SK-N-SH treated with all-trans-retinoic acid at 6 μM for 48 hours (cell line): ENCODE results near the gene FGD1.

Experiments
- ATAC-seq: fragments of 200-7000 bp; cut with Tn5 transposase; 3 replicates; pipeline ENCODE4 v1.9.1; 2020; ENCODE audit warnings: mild to moderate bottlenecking, moderate library complexity
- ARNTL ChIP-seq: fragments of 450-650 bp; formaldehyde crosslinking; IDR thresholded peaks from 2 replicates; pipeline ENCODE4 v1.5.0; 2020; ENCODE audit warnings: low read depth, mild to moderate bottlenecking, moderate library complexity, borderline replicate concordance
- BACH2 ChIP-seq: fragments of 250-450 bp; sonication (Bioruptor Pico); IDR thresholded peaks from 2 replicates; pipeline ENCODE4 v1.9.0; 2021; ENCODE audit warnings: mild to moderate bottlenecking, borderline replicate concordance
- CSDC2 ChIP-seq: fragments of 250-450 bp; sonication (Bioruptor Pico); IDR thresholded peaks from 2 replicates; pipeline ENCODE4 v1.5.0; 2020; ENCODE audit warnings: mild to moderate bottlenecking, moderate library complexity
- CSRNP3 ChIP-seq: fragments of 250-450 bp; sonication (Bioruptor Pico); IDR thresholded peaks from 2 replicates; pipeline ENCODE4 v1.5.1; 2021; ENCODE audit warnings: mild to moderate bottlenecking, moderate library complexity
- ESRRG ChIP-seq: fragments of 250-450 bp; sonication (Bioruptor Pico); IDR thresholded peaks from 2 replicates; pipeline ENCODE4 v1.6.1; 2021; ENCODE audit warnings: mild to moderate bottlenecking
- GLIS3 ChIP-seq: fragments of 250-450 bp; sonication (Bioruptor Pico); IDR thresholded peaks from 2 replicates; pipeline ENCODE4 v1.5.0; 2020; ENCODE audit warnings: mild to moderate bottlenecking, moderate library complexity
- ISL1 ChIP-seq: fragments of 250-450 bp; sonication (Bioruptor Pico); IDR thresholded peaks from 2 replicates; pipeline ENCODE4 v2.1.2; 2022; ENCODE audit warnings: mild to moderate bottlenecking, moderate library complexity
- OSR1 ChIP-seq: fragments of 250-450 bp; sonication (Bioruptor Pico); IDR thresholded peaks from 2 replicates; pipeline ENCODE4 v1.8.0; 2022; ENCODE audit warnings: moderate library complexity, mild to moderate bottlenecking, inconsistent platforms
- PATZ1 ChIP-seq: fragments of 250-450 bp; sonication (Bioruptor Pico); IDR thresholded peaks from 2 replicates; pipeline ENCODE4 v1.8.0; 2020; ENCODE audit warnings: mild to moderate bottlenecking, moderate library complexity, borderline replicate concordance
- POU6F1 ChIP-seq: fragments of 250-450 bp; sonication (Bioruptor Pico); IDR thresholded peaks from 2 replicates; pipeline ENCODE4 v1.8.0; 2021; ENCODE audit warnings: low read depth, mild to moderate bottlenecking, moderate library complexity, borderline replicate concordance
- PPARA ChIP-seq: fragments of 250-450 bp; sonication (Bioruptor Pico); IDR thresholded peaks from 2 replicates; pipeline ENCODE4 v1.5.0; 2020; ENCODE audit warnings: mild to moderate bottlenecking, borderline replicate concordance
- RARB ChIP-seq: fragments of 250-450 bp; sonication (Bioruptor Pico); IDR thresholded peaks from 2 replicates; pipeline ENCODE4 v1.8.0; 2021; ENCODE audit warnings: mild to moderate bottlenecking, moderate library complexity
- SNAI2 ChIP-seq: fragments of 250-450 bp; sonication (Bioruptor Pico); IDR thresholded peaks from 2 replicates; pipeline ENCODE4 v1.5.0; 2020; ENCODE audit warnings: mild to moderate bottlenecking, moderate library complexity
- TCF4 ChIP-seq: fragments of 250-450 bp; sonication (Bioruptor Pico); IDR thresholded peaks from 2 replicates; pipeline ENCODE4 v1.8.0; 2021; ENCODE audit warnings: mild to moderate bottlenecking, moderate library complexity, borderline replicate concordance
- TOX ChIP-seq: fragments of 250-450 bp; sonication (Bioruptor Pico); IDR thresholded peaks from 2 replicates; pipeline ENCODE4 v1.8.0; 2021; ENCODE audit warnings: mild to moderate bottlenecking, moderate library complexity, borderline replicate concordance
- TSHZ2 ChIP-seq: fragments of 250-450 bp; sonication (Bioruptor Pico); IDR thresholded peaks from 2 replicates; pipeline ENCODE4 v1.5.0; 2020; ENCODE audit warnings: mild to moderate bottlenecking, moderate library complexity
- ZC3H10 ChIP-seq: fragments of 250-450 bp; sonication (Bioruptor Pico); IDR thresholded peaks from 2 replicates; pipeline ENCODE4 v1.5.1; 2021; ENCODE audit warnings: mild to moderate bottlenecking, moderate library complexity
- ZFP3 ChIP-seq: fragments of 250-450 bp; sonication (Bioruptor Pico); IDR thresholded peaks from 2 replicates; pipeline ENCODE4 v1.5.0; 2020; ENCODE audit warnings: mild to moderate bottlenecking, moderate library complexity
- ZFP30 ChIP-seq: fragments of 450-650 bp; formaldehyde crosslinking; IDR thresholded peaks from 2 replicates; pipeline ENCODE4 v1.5.0; 2022; ENCODE audit warnings: mild to moderate bottlenecking, moderate library complexity
- ZNF565 ChIP-seq: fragments of 450-650 bp; formaldehyde crosslinking; conservative IDR thresholded peaks from 2 replicates; pipeline ENCODE4 v1.5.0; 2020; ENCODE audit warnings: low read depth, mild to moderate bottlenecking, moderate library complexity
- ZNF70 ChIP-seq: fragments of 450-650 bp; formaldehyde crosslinking; IDR thresholded peaks from 2 replicates; pipeline ENCODE4 v1.5.0; 2020; ENCODE audit warnings: mild to moderate bottlenecking, moderate library complexity
- ZNF8 ChIP-seq: fragments of 450-650 bp; formaldehyde crosslinking; IDR thresholded peaks from 2 replicates; pipeline ENCODE4 v1.5.0; 2020; ENCODE audit warnings: mild to moderate bottlenecking, moderate library complexity

Gene FGD1

GRCh38 chrX:54419559-54420302, 76.3 kb downstream of the FGD1 start:
- ATAC-seq = no peak
- TF ChIP-seq ARNTL (CRISPR knock-in tag) (no peak), ZC3H10 (CRISPR knock-in tag) (no peak), ZNF70 (CRISPR knock-in tag) (no peak), SNAI2 (CRISPR knock-in tag) (no peak), CSDC2 (CRISPR knock-in tag) (no peak), RARB (CRISPR knock-in tag) (no peak), TSHZ2 (CRISPR knock-in tag) (no peak), ZNF8 (CRISPR knock-in tag) (no peak), ZNF565 (CRISPR knock-in tag) (no peak), POU6F1 (CRISPR knock-in tag) (no peak), TCF4 (CRISPR knock-in tag) (no peak), CSRNP3 (no peak), ISL1 (no peak), OSR1 (CRISPR knock-in tag) (no peak), GLIS3 (CRISPR knock-in tag) (no peak), ESRRG (CRISPR knock-in tag) (no peak), PATZ1 (no peak), PPARA (no peak), ZFP30 (CRISPR knock-in tag) (no peak)
- TF ChIP-seq, all 23 proteins: peak for 0

GRCh38 chrX:54416965-54417364, 79.1 kb downstream of the FGD1 start:
- no peak for ATAC-seq
- TF ChIP-seq ESRRG (CRISPR knock-in tag) (no peak), POU6F1 (CRISPR knock-in tag) (no peak), ZC3H10 (CRISPR knock-in tag) (no peak), CSRNP3 (no peak), ZFP3 (CRISPR knock-in tag) (no peak), BACH2 (CRISPR knock-in tag) (no peak), TOX (CRISPR knock-in tag) (no peak), ZFP30 (CRISPR knock-in tag) (no peak), ISL1 (no peak), PATZ1 (no peak), SNAI2 (CRISPR knock-in tag) (no peak)
